Measurements from ENCODE around the gene C18orf54. TPM values are rescaled to one million over a fixed set of nuclear protein-coding genes. Genes with fewer than 3 reads are reported as not detected.
"Not testable (repeated sequence)": the region's sequence is repeated elsewhere in the genome, so short reads cannot be mapped to it uniquely, and the experiment has no call there.

The C18orf54 gene
- polyA plus RNA-seq, 2 of the 4 experiments (the other 2 are of a cell fraction) = 2.8 to 6.5 TPM

DNA sequence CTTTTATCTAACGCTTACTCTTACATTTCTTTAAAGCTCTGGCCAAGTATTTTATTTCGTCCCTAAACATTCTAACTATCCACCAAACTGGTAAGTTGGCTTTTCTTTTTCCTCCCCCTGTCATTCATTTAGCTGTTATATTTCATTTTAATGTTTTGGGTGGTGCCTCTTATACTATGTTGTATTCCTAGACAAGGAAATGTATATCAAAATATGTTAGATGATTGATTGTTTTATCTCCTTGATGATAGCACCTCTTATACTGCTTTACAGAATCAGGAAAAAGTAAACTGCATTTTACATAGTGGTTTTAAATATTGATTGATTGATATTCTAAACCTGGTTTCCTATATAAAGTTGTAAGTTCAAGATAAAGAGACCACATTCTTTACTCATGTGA, 23.9 kb downstream of the C18orf54 start:
- WGBS (ENCODE audit: missing lambda C conversion rate) = 68% methylated on average over 2 of the region's 2 CpGs
- TF ChIP-seq ZNF302 (CRISPR knock-in tag; IDR thresholded peaks at IDR 0.05) (no peak), NR3C1 (IDR thresholded peaks at IDR 0.05) (no peak), CEBPB (IDR thresholded peaks at IDR 0.05) (no peak), EP300 (IDR thresholded peaks at IDR 0.05) (no peak), CBX2 (IDR thresholded peaks at IDR 0.05; ENCODE audit: borderline replicate concordance, low read depth) (no peak)
- CTCF ChIA-PET = interaction anchor here (1.7 kb wide), 1 partner anchor 10 kb away, joined by 5 read pairs; no protein-coding TSS in a partner anchor

DNA sequence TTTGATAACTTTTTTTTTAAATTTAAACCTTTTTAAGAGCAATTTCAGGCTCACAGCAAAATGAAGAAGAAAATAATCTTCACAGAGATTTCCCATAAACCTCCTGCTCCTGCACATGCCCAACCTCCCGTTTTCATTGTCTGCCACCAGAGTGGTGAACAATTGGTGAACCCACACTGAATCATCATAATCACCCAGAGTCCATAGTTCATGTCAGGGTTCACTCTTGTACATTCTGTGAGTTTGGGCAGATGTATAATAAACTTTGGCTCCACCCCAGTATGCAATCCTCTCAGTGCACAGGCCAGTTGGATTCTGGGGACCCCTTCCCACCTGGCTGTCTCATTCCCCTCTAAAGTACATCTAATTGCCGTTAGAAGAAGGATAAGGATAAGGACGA, 24.4 kb downstream of the C18orf54 start:
- no peak for FAIRE-seq
- H3K4me3 ChIP-seq = no peak overlapping the region
- no peaks in the 10 kb centered on the region for H3K4me1 ChIP-seq
- DNase-seq (ENCODE audit: low read depth in 1 of 2, low spot score in 1 of 2) = no peak
- POLR2A ChIA-PET = no interaction called here
- WGBS (ENCODE audit: missing lambda C conversion rate) = 77% methylated on average over 3 of the region's 3 CpGs
- no peak for ATAC-seq
- TF ChIP-seq NFE2L2 (conservative IDR thresholded peaks at IDR 0.05; ENCODE audit: low read length) = no peak
- H3K9me3 ChIP-seq = no peaks in the 10 kb centered on the region
- H3K4me2 ChIP-seq = no peak overlapping the region
- H3K27ac ChIP-seq = no peak overlapping the region
- CTCF ChIA-PET = interaction anchor here (1.7 kb wide), 1 partner anchor 10 kb away, joined by 5 read pairs; no protein-coding TSS in a partner anchor

More for the DNA sequence above, 23.9 kb downstream of the C18orf54 start:
- Histone ChIP-seq H3K4me3 (no peak overlapping the region), H3K27ac (no peak overlapping the region), H3K4me1 (no peaks in the 10 kb centered on the region), H3K9me3 (no peaks in the 10 kb centered on the region), H3K4me2 (no peak overlapping the region)
- ATAC-seq (no peak), FAIRE-seq (no peak), DNase-seq (ENCODE audit: low read depth in 1 of 2, low spot score in 1 of 2) (no peak)
- POLR2A ChIA-PET = no interaction called here

DNA sequence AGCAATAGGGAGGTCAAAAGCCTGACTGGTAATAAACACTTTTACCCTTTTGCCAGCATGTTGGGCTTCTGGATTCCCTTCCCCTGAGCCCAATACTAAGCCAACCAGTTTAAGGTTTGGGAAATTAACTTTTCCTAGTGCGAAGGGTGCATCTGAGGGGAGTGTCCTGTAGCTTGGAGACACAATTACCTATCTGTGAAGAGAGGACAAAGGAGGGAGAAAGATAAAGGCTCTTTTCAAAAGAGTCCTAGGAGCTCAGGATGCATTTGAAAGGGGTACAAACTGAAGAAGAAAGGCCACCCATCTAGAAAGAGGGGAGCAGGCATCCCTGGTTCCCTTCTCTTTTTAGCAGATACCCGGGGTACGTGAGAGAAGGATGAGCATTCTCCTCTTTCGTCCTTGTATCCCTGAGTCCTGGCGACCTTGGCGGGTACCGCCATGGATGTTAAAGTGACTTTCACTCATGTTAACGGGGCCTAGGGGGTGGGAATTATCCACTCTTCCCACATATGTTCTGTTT, 25.1 kb downstream of the C18orf54 start:
- CTCF ChIA-PET = interaction anchor here (1.7 kb wide), 1 partner anchor 9 kb away, joined by 5 read pairs; no protein-coding TSS in a partner anchor
- POLR2A ChIA-PET = no interaction called here
- no peak overlapping the region for H3K4me3 ChIP-seq
- H3K4me2 ChIP-seq = no peak overlapping the region
- no peak overlapping the region for H3K27ac ChIP-seq
- no peaks in the 10 kb centered on the region for H3K9me3 ChIP-seq
- ATAC-seq (no peak), DNase-seq (ENCODE audit: low read depth in 1 of 2, low spot score in 1 of 2) (no peak), FAIRE-seq (no peak)
- H3K4me1 ChIP-seq = no peaks in the 10 kb centered on the region
- no peak for TF ChIP-seq FOXS1 (CRISPR knock-in tag; IDR thresholded peaks at IDR 0.05)
- no peak for TF ChIP-seq ZC3H11A (IDR thresholded peaks at IDR 0.05)
- TF ChIP-seq EHF (CRISPR knock-in tag; IDR thresholded peaks at IDR 0.05) = no peak
- TF ChIP-seq, protein P1, sequence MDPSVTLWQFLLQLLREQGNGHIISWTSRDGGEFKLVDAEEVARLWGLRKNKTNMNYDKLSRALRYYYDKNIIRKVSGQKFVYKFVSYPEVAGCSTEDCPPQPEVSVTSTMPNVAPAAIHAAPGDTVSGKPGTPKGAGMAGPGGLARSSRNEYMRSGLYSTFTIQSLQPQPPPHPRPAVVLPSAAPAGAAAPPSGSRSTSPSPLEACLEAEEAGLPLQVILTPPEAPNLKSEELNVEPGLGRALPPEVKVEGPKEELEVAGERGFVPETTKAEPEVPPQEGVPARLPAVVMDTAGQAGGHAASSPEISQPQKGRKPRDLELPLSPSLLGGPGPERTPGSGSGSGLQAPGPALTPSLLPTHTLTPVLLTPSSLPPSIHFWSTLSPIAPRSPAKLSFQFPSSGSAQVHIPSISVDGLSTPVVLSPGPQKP (IDR thresholded peaks at IDR 0.05; ENCODE audit: low read depth, low read length) = no peak
- TF ChIP-seq MAZ (IDR thresholded peaks at IDR 0.05; ENCODE audit: borderline replicate concordance, low read depth, low read length) = no peak
- no peak for TF ChIP-seq CBX2 (IDR thresholded peaks at IDR 0.05; ENCODE audit: borderline replicate concordance, low read depth)
- no peak for TF ChIP-seq HDAC2 (IDR thresholded peaks at IDR 0.05)
- WGBS (ENCODE audit: missing lambda C conversion rate) = 91% methylated on average over 8 of the region's 8 CpGs

DNA sequence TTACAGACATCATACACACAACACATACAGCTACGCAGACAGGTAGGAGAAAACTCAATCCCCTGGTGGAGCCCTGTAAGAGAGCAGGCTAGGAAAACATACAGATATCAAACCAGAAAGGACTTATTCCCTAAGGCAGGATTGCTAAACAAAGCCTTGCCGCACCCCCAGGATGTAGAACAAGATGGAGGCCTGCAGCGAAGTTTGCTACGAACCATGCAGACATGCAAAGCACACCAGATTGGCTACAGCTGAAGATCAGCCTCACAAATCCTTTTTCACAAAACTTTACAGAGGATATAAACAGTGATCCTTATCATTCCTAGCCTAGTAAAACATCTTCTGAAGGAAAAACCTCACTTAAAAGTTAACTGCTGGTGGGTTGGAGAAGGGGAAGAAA, 28.3 kb downstream of the C18orf54 start:
- POLR2A ChIA-PET = no interaction called here
- no peak overlapping the region for H3K4me3 ChIP-seq
- ATAC-seq (no peak), DNase-seq (ENCODE audit: low read depth in 1 of 2, low spot score in 1 of 2) (no peak), FAIRE-seq (no peak)
- CTCF ChIA-PET = interaction anchor here (1.4 kb wide), 1 partner anchor 28 kb away, joined by 3 read pairs; the partner anchor contains the start of genes C18orf54 and STARD6
- TF ChIP-seq RARB (CRISPR knock-in tag; IDR thresholded peaks at IDR 0.05) = no peak
- no peak for TF ChIP-seq PHF8 (IDR thresholded peaks at IDR 0.05; ENCODE audit: borderline replicate concordance, low read depth)
- no peak for TF ChIP-seq RAD21 (conservative IDR thresholded peaks at IDR 0.05 in 1 of 2, IDR thresholded peaks at IDR 0.05 in 1 of 2)
- TF ChIP-seq ZSCAN20 (CRISPR knock-in tag; IDR thresholded peaks at IDR 0.05) = no peak
- no peak for TF ChIP-seq CHD4 (IDR thresholded peaks at IDR 0.05; ENCODE audit: borderline replicate concordance)
- TF ChIP-seq NR3C1 (IDR thresholded peaks at IDR 0.05) = no peak
- no peak for TF ChIP-seq ZC3H11A (IDR thresholded peaks at IDR 0.05)
- TF ChIP-seq JUN (IDR thresholded peaks at IDR 0.05) = no peak
- TF ChIP-seq, protein P2, sequence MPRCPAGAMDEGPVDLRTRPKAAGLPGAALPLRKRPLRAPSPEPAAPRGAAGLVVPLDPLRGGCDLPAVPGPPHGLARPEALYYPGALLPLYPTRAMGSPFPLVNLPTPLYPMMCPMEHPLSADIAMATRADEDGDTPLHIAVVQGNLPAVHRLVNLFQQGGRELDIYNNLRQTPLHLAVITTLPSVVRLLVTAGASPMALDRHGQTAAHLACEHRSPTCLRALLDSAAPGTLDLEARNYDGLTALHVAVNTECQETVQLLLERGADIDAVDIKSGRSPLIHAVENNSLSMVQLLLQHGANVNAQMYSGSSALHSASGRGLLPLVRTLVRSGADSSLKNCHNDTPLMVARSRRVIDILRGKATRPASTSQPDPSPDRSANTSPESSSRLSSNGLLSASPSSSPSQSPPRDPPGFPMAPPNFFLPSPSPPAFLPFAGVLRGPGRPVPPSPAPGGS (IDR thresholded peaks at IDR 0.05) = no peak
- no peak overlapping the region for H3K27ac ChIP-seq
- no peaks in the 10 kb centered on the region for H3K9me3 ChIP-seq
- WGBS (ENCODE audit: missing lambda C conversion rate) = 88% methylated on average over 4 of the region's 4 CpGs
- no peak overlapping the region for H3K4me2 ChIP-seq
- peaks cover 13% of the 10 kb centered on the region; the same call in 2 of the 3 replicates for H3K4me1 ChIP-seq

DNA sequence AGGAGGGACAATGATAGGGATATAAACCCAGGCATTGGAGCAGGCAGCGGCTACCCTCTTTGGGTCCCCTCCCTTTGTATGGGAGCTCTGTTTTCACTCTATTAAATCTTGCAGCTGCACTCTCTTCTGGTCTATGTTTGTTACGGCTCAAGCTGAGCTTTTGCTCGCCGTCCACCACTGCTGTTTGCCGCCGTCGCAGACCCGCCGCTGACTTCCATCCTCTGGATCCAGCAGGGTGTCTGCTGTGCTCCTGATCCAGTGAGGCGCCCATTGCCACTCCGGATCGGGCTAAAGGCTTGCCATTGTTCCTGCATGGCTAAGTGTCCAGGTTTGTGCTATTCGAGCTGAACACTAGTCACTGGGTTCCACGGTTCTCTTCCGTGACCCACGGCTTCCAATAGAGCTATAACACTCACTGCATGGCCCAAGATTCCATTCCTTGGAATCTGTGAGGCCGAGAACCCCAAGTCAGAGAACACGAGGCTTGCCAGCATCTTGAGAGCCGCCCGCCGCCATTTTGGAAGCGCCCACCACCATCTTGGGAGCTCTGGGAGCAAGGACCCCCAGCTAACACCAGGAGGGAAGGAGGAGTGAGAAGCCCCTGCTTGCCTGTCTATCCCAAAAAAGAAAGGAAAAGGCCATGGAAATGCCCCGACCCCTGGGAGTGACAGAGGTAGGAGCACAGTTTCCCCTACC, 29.2 kb downstream of the C18orf54 start:
- ATAC-seq; FAIRE-seq; H3K9me3 ChIP-seq; H3K4me2 ChIP-seq; DNase-seq (ENCODE audit: low read depth in 1 of 2, low spot score in 1 of 2); POLR2A ChIA-PET; H3K27ac ChIP-seq; H3K4me3 ChIP-seq: not testable (repeated sequence)
- whole genome bisulfite sequencing (ENCODE audit: missing lambda C conversion rate) = 93% methylated on average over 17 of the region's 23 CpGs
- CTCF ChIA-PET = interaction anchor here (1.4 kb wide), 1 partner anchor 29 kb away, joined by 3 read pairs; the partner anchor contains the start of genes C18orf54 and STARD6
- peaks cover 13% of the 10 kb centered on the region; the same call in 2 of the 3 replicates for H3K4me1 ChIP-seq
